Fibroblast of the conjunctiva (primary cell): ENCODE data around the gene ARHGAP26.
A peak's percentile ranks its signal among the peaks of the same experiment; 100 is the strongest.
"Not testable (repeated sequence)": the region's sequence is repeated elsewhere in the genome, so short reads cannot be mapped to it uniquely, and the experiment has no call there.

Source experiments
- DNase-seq: peaks from one replicate; pipeline ENCODE4 v3.0.0-alpha.2; 2010; ENCODE audit warnings: low read depth

The ARHGAP26 gene

GRCh38 chr5:142961440-142962173 lies 191.4 kb downstream of the ARHGAP26 start:
- DNase-seq: no peak

GRCh38 chr5:142962174-142962533 lies 192.0 kb downstream of the ARHGAP26 start:
- no peak for DNase-seq

GRCh38 chr5:142965258-142966120 lies 195.3 kb downstream of the ARHGAP26 start:
- not testable (repeated sequence) for DNase-seq

- DNase-seq: no peak
Measured at GRCh38 chr5:142966121-142966420, 195.9 kb downstream of the ARHGAP26 start.

- no peak for DNase-seq
Measured at GRCh38 chr5:142969186-142969585, 199.0 kb downstream of the ARHGAP26 start.

- DNase-seq: no peak
Measured at GRCh38 chr5:142969624-142970439, 199.7 kb downstream of the ARHGAP26 start.

GRCh38 chr5:142970440-142971030 lies 200.4 kb downstream of the ARHGAP26 start:
- no peak for DNase-seq

GRCh38 chr5:142971303-142972013 lies 201.3 kb downstream of the ARHGAP26 start:
- no peak for DNase-seq

- no peak for DNase-seq
Measured at GRCh38 chr5:142972064-142972570, 201.9 kb downstream of the ARHGAP26 start.

GRCh38 chr5:142973932-142974331 lies 203.8 kb downstream of the ARHGAP26 start:
- DNase-seq: no peak

- DNase-seq: no peak
Measured at GRCh38 chr5:142974409-142974808, 204.2 kb downstream of the ARHGAP26 start.

- no peak for DNase-seq
Measured at GRCh38 chr5:142976861-142977260, 206.7 kb downstream of the ARHGAP26 start.

- DNase-seq: no peak
Measured at GRCh38 chr5:142977363-142978051, 207.3 kb downstream of the ARHGAP26 start.

GRCh38 chr5:142978252-142978651 lies 208.1 kb downstream of the ARHGAP26 start:
- no peak for DNase-seq

GRCh38 chr5:142978726-142979125 lies 208.5 kb downstream of the ARHGAP26 start:
- DNase-seq: no peak

GRCh38 chr5:142979636-142980035 lies 209.5 kb downstream of the ARHGAP26 start:
- DNase-seq: no peak

- no peak for DNase-seq
Measured at GRCh38 chr5:142981475-142981874, 211.3 kb downstream of the ARHGAP26 start.

- DNase-seq: peak; percentile 55
Measured at GRCh38 chr5:142981886-142982820, 212.0 kb downstream of the ARHGAP26 start.

- no peak for DNase-seq
Measured at GRCh38 chr5:142982821-142983200, 212.6 kb downstream of the ARHGAP26 start.

- DNase-seq: no peak
Measured at GRCh38 chr5:142984011-142984410, 213.8 kb downstream of the ARHGAP26 start.
